Astrocyte (in vitro differentiated cells and primary cell): ENCODE data around the gene APBB2. TPM values are rescaled to one million over a fixed set of nuclear protein-coding genes. Genes with fewer than 3 reads are reported as not detected.

Experiments
- DNase-seq: peaks from one replicate; pipeline ENCODE4 v3.0.0-alpha.2; 2010; ENCODE audit warnings: low read depth
- FAIRE-seq: peaks from 2 replicates; lab custom pipeline; 2011; peaks lifted over from hg19 to GRCh38; lab: Jason Lieb, UNC
- H2AFZ ChIP-seq: 2 replicates; pipeline ENCODE4 v1.6.0; 2012; ENCODE audit warnings: low read depth, low read length, inconsistent platforms
- H3K27ac ChIP-seq: 2 replicates; pipeline ENCODE4 v1.5.1; 2011; ENCODE audit warnings: low read depth, low read length, inconsistent platforms
- H3K27me3 ChIP-seq: 2 replicates; pipeline ENCODE4 v1.6.0; 2011; ENCODE audit warnings: low read length, inconsistent platforms; ENCODE audit not compliant: insufficient read depth
- H3K36me3 ChIP-seq: 2 replicates; pipeline ENCODE4 v1.5.1; 2011; ENCODE audit warnings: low read length, inconsistent platforms; ENCODE audit not compliant: insufficient read depth
- H3K4me1 ChIP-seq: 2 replicates; pipeline ENCODE4 v1.5.1; 2011; ENCODE audit warnings: low read length, inconsistent platforms; ENCODE audit not compliant: insufficient read depth
- H3K4me2 ChIP-seq: 2 replicates; pipeline ENCODE4 v1.6.0; 2012; ENCODE audit warnings: low read length, inconsistent platforms
- H3K4me3 ChIP-seq: 2 replicates; pipeline ENCODE4 v1.5.1; 2011; ENCODE audit warnings: low read depth, mild to moderate bottlenecking, low read length, inconsistent platforms; ENCODE audit not compliant: insufficient read depth
- H3K79me2 ChIP-seq: 2 replicates; pipeline ENCODE4 v1.6.0; 2012; ENCODE audit warnings: mild to moderate bottlenecking, low read length, inconsistent platforms; ENCODE audit not compliant: insufficient read depth
- H3K9ac ChIP-seq: 2 replicates; pipeline ENCODE4 v1.6.0; 2012; ENCODE audit warnings: mild to moderate bottlenecking, low read length, inconsistent platforms
- H3K9me3 ChIP-seq: 2 replicates; pipeline ENCODE4 v1.5.1; 2012; ENCODE audit warnings: low read depth, mild to moderate bottlenecking, low read length, inconsistent platforms; ENCODE audit not compliant: insufficient read depth
- H4K20me1 ChIP-seq: 2 replicates; pipeline ENCODE4 v1.6.0; 2012; ENCODE audit warnings: low read length, inconsistent platforms; ENCODE audit not compliant: insufficient read depth
- H3K27ac Mint-ChIP-seq: one replicate; pipeline ENCODE4 v1.8.0; 2021; ENCODE audit warnings: mild to moderate bottlenecking, mixed read lengths; ENCODE audit not compliant: unreplicated experiment
- H3K27me3 Mint-ChIP-seq: one replicate; pipeline ENCODE4 v1.8.0; 2021; ENCODE audit warnings: low read depth, mixed read lengths; ENCODE audit not compliant: unreplicated experiment
- H3K36me3 Mint-ChIP-seq: one replicate; pipeline ENCODE4 v1.8.0; 2021; ENCODE audit warnings: low read depth, mixed read lengths; ENCODE audit not compliant: unreplicated experiment
- H3K4me1 Mint-ChIP-seq: one replicate; pipeline ENCODE4 v1.8.0; 2021; ENCODE audit warnings: low read depth, mixed read lengths; ENCODE audit not compliant: unreplicated experiment
- H3K4me3 Mint-ChIP-seq: one replicate; pipeline ENCODE4 v1.8.0; 2021; ENCODE audit warnings: mild to moderate bottlenecking, moderate library complexity, mixed read lengths; ENCODE audit not compliant: unreplicated experiment
- H3K9me3 Mint-ChIP-seq: one replicate; pipeline ENCODE4 v1.8.0; 2021; ENCODE audit warnings: mild to moderate bottlenecking, mixed read lengths; ENCODE audit not compliant: unreplicated experiment
- CTCF ChIP-seq: IDR thresholded peaks from 2 replicates; pipeline ENCODE4 v1.5.1; 2011; ENCODE audit warnings: low read depth, mild to moderate bottlenecking, inconsistent platforms, low read length, moderate library complexity; ENCODE audit not compliant: insufficient read depth
- EZH2 ChIP-seq: IDR thresholded peaks from 2 replicates; pipeline ENCODE4 v1.6.1; 2012; ENCODE audit warnings: mild to moderate bottlenecking, low read length, inconsistent platforms; ENCODE audit not compliant: insufficient read depth
- total RNA-seq: library from RNA; stranded (reverse); gene quantifications from 2 replicates; pipeline ENCODE4 v1.2.1, GENCODE V29; 2021

APBB2 gene
- total RNA-seq, 1 donor from 2014 or later, result 173 TPM

- Mint-ChIP-seq H3K4me3 (no peak overlapping the region), H3K27me3 (no peaks in the 10 kb centered on the region), H3K36me3 (peaks cover 16% of the 10 kb centered on the region), H3K27ac (peak overlapping the region; percentile 4), H3K9me3 (no peaks in the 10 kb centered on the region), H3K4me1 (peaks cover 56% of the 10 kb centered on the region)
- H3K4me2 ChIP-seq, result no peak overlapping the region
- no peak for FAIRE-seq
- H3K27me3 ChIP-seq, result no peaks in the 10 kb centered on the region
- TF ChIP-seq CTCF (no peak), EZH2 (no peak)
- H3K27ac ChIP-seq, result no peak overlapping the region
- no peaks in the 10 kb centered on the region for H3K36me3 ChIP-seq
- H2AFZ ChIP-seq, result no peak overlapping the region
- DNase-seq, result no peak
- H4K20me1 ChIP-seq, result peaks cover 57% of the 10 kb centered on the region
- peaks cover 80% of the 10 kb centered on the region for H3K79me2 ChIP-seq
- H3K9ac ChIP-seq, result no peak overlapping the region
- no peaks in the 10 kb centered on the region for H3K9me3 ChIP-seq
- H3K4me1 ChIP-seq, result peaks cover 12% of the 10 kb centered on the region
- no peak overlapping the region for H3K4me3 ChIP-seq
Observed at GRCh38 chr4:41129128-41129754, 85.1 kb downstream of the APBB2 start.

GRCh38 chr4:41125558-41126311 lies 88.6 kb downstream of the APBB2 start:
- H2AFZ ChIP-seq, result no peak overlapping the region
- no peaks in the 10 kb centered on the region for H3K9me3 ChIP-seq
- Mint-ChIP-seq H3K9me3 (no peaks in the 10 kb centered on the region), H3K27ac (peak overlapping the region; percentile 58), H3K4me3 (no peak overlapping the region), H3K27me3 (no peaks in the 10 kb centered on the region), H3K4me1 (peaks cover 55% of the 10 kb centered on the region), H3K36me3 (peaks cover 27% of the 10 kb centered on the region)
- H3K4me1 ChIP-seq, result peaks cover 12% of the 10 kb centered on the region
- no peaks in the 10 kb centered on the region for H3K27me3 ChIP-seq
- peak overlapping the region; percentile 12 for H3K4me2 ChIP-seq
- FAIRE-seq, result peak; percentile 29
- no peak overlapping the region for H3K9ac ChIP-seq
- H3K27ac ChIP-seq, result no peak overlapping the region
- TF ChIP-seq EZH2, result no peak
- no peak for TF ChIP-seq CTCF
- peaks cover 69% of the 10 kb centered on the region for H3K79me2 ChIP-seq
- H3K4me3 ChIP-seq, result no peak overlapping the region
- H4K20me1 ChIP-seq, result peaks cover 49% of the 10 kb centered on the region
- DNase-seq, result no peak
- H3K36me3 ChIP-seq, result no peaks in the 10 kb centered on the region
